Activated naive CD4-positive, alpha-beta T cell treated with anti-CD3 and anti-CD28 coated beads, Interleukin-2, amount 10 ng/mL, durations not matched to agents 5 hours and 36 hours (primary cell): Measurements from ENCODE around the gene EAF2. TPM values are rescaled to one million over a fixed set of nuclear protein-coding genes. Genes with fewer than 3 reads are reported as not detected.

ENCODE experiments used
- total RNA-seq, 2 experiments: library from RNA; stranded (reverse); gene quantifications; one replicate each; pipeline ENCODE4 v1.2.3, GENCODE V29; 2021

EAF2 gene
- total RNA-seq, result 10 to 100 TPM; 11.3 to 12.1 TPM

DNA sequence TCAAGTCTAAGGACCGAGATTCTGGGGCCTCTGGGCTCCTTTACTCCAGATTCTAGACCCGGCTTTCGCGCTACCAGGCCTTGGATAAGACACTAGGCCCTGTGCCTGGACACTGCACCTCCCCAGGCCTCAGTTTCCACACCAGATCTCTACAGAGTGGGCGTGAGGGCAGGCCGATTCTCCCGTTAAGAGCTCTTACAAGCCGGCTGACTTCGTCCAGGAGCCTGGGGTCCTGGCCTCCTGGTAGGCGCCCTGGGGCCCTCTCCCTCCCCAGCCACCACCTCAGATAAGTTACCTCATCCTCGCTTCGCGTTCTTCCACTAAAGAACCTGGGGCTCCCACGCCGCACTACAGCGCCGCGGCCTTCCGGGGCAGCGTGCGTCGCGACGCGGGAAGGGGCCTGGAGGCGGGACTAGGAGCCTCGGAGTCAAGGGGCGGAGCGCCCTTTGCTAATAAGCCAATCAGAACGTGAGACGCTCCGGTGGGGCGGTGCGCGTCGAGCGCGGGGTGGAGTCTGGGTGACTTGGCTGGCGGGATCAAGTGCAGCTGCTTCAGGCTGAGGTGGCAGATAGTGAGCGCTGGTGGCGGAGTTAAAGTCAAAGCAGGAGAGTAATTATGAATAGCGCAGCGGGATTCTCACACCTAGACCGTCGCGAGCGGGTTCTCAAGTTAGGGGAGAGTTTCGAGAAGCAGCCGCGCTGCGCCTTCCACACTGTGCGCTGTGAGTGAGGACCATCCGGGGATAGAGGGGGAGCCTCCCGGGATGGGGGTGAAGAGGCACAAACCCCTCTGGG lies at the start of gene EAF2, which contains the start of gene IQCB1:
Gene EAF2 (plus strand): TSS at position 539 of the 794 bp plus-strand sequence. CDS start 77 bp downstream, at position 616.
Gene IQCB1 (minus strand): TSS at position 390 of the 794 bp plus-strand sequence. CDS start 6,100 bp downstream, outside the sequence.

DNA sequence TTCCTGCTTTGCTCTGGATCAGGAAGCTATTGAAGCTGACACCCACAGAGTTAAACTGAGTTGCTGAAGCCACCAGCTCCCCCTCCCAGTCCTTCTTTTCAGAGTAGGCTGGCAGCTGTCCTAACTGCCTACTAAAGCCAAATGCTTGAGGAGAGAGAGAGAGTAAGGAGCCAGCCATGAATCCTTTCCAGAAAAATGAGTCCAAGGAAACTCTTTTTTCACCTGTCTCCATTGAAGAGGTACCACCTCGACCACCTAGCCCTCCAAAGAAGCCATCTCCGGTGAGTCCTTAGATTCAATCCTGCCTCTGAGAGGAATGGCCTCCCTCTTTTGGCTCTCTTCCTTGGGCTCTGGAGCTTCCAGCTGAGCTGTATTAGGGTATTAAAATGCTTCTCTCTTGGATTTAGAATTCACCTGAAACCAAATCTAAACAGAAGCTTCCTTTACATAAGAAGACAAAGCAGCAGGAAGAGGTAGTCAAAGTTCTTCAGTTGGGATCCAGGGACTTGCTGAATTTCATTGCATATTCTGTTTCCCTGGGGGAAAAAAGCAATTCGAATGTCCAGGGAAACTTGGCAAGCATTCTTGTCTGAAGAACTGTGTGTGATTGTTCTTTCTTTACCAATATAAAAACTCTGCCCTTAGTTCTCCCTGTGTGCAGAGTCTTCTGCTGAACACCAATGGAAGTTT lies 59.4 kb downstream of the EAF2 start, which contains the start of gene SLC15A2:
Gene SLC15A2 (plus strand): TSS at position 101 of the 690 bp plus-strand sequence. CDS start 76 bp downstream, at position 177.

Other genes starting within 250 kb of the EAF2 start
- gene FBXO40, start 241.8 kb upstream of the EAF2 start, total RNA-seq, result not detected
- gene HCLS1, start 174.3 kb upstream of the EAF2 start, total RNA-seq, result 100 to 1,000 TPM; 332 to 343 TPM
- 10 to 100 TPM; 30.1 to 30.7 TPM for gene GOLGB1, start 85.5 kb upstream of the EAF2 start, total RNA-seq
- 10 to 100 TPM; 30.1 to 31.9 TPM for gene IQCB1, start 149 bp upstream of the EAF2 start, total RNA-seq
- 1 to 10 TPM; 1.9 to 4.0 TPM for gene SLC15A2, start 59.2 kb downstream of the EAF2 start, total RNA-seq
- under 1 TPM in 1 of 2 experiments, not detected in 1; 0.10 TPM for gene ILDR1, start 187.0 kb downstream of the EAF2 start, total RNA-seq
- 1 to 10 TPM; 1.4 TPM for gene CD86, start 220.2 kb downstream of the EAF2 start, total RNA-seq